ENCODE data around the gene UBL3.

GRCh38 chr13:29810145-29810742 lies 40.2 kb downstream of the UBL3 start:
- TF ChIP-seq GATA2 (IDR thresholded peaks at IDR 0.05; ENCODE audit: low read depth, low read length) (no peak), GATA3 (IDR thresholded peaks at IDR 0.05; ENCODE audit: low read depth, low read length) (no peak)

All from SH-SY5Y (cell line).